Neural cell (in vitro differentiated cells): Measurements from ENCODE around the gene TENM3. TPM values are rescaled to one million over a fixed set of nuclear protein-coding genes. Genes with fewer than 3 reads are reported as not detected.

Experiments used
- H2AFZ ChIP-seq: fragments of 200-600, 300-800 bp; sonication (generic), shearing (Covaris generic); 2 replicates; pipeline ENCODE4 v1.6.0; 2014; ENCODE audit warnings: low read depth, mild to moderate bottlenecking, antibody characterized with exemption, low read length, moderate library complexity
- H3F3A ChIP-seq: fragments of 200-600 bp; shearing (Covaris generic); 2 replicates; pipeline ENCODE4 v1.6.1; 2016; ENCODE audit warnings: mild to moderate bottlenecking, moderate library complexity, mixed read lengths, antibody characterized with exemption, low read length; ENCODE audit not compliant: insufficient read depth, poor library complexity, severe bottlenecking
- H3K27ac ChIP-seq: fragments of 200-600, 300-800 bp; sonication (generic), shearing (Covaris generic); 2 replicates; pipeline ENCODE4 v1.5.1; 2014; ENCODE audit warnings: mild to moderate bottlenecking, low read length, moderate library complexity
- H3K27me3 ChIP-seq: fragments of 300-800, 200-600 bp; sonication (generic), shearing (Covaris generic); 2 replicates; pipeline ENCODE4 v1.6.0; 2014; ENCODE audit warnings: mild to moderate bottlenecking, low read depth, low read length, moderate library complexity; ENCODE audit not compliant: insufficient read depth
- H3K36me3 ChIP-seq: fragments of 300-800, 200-600 bp; sonication (generic), shearing (Covaris generic); 2 replicates; pipeline ENCODE4 v1.5.1; 2014; ENCODE audit warnings: mild to moderate bottlenecking, antibody characterized with exemption, low read length, moderate library complexity; ENCODE audit not compliant: insufficient read depth
- H3K4me2 ChIP-seq: fragments of 300-800, 200-600 bp; sonication (generic), shearing (Covaris generic); 2 replicates; pipeline ENCODE4 v1.6.0; 2014; ENCODE audit warnings: mild to moderate bottlenecking, low read length
- H3K4me3 ChIP-seq: fragments of 300-800, 200-600 bp; sonication (generic), shearing (Covaris generic); 2 replicates; pipeline ENCODE4 v1.5.1; 2014; ENCODE audit warnings: mild to moderate bottlenecking, low read length, moderate library complexity
- H3K79me2 ChIP-seq: fragments of 200-600 bp; shearing (Covaris generic); replicated peaks from 2 replicates; pipeline ENCODE4 v1.6.0; 2014; ENCODE audit warnings: mild to moderate bottlenecking, low read length, moderate library complexity; ENCODE audit not compliant: insufficient read depth
- H3K9ac ChIP-seq: fragments of 300-800, 200-600 bp; sonication (generic), shearing (Covaris generic); 2 replicates; pipeline ENCODE4 v1.6.1; 2016; ENCODE audit warnings: mild to moderate bottlenecking, low read length, mixed read lengths
- H3K9me2 ChIP-seq: fragments of 200-600 bp; shearing (Covaris generic); 2 replicates; pipeline ENCODE4 v1.6.1; 2016; ENCODE audit warnings: mild to moderate bottlenecking, low read length, mixed read lengths; ENCODE audit not compliant: insufficient read depth
- H3K9me3 ChIP-seq: fragments of 200-600, 300-800 bp; sonication (generic), shearing (Covaris generic); 2 replicates; pipeline ENCODE4 v1.6.1; 2016; ENCODE audit warnings: mild to moderate bottlenecking, mixed run types, low read length, moderate library complexity, mixed read lengths
- H4K20me1 ChIP-seq: fragments of 200-600 bp; shearing (Covaris generic); 2 replicates; pipeline ENCODE4 v1.6.1; 2016; ENCODE audit warnings: mild to moderate bottlenecking, mixed run types; ENCODE audit not compliant: insufficient read depth
- EP300 ChIP-seq: fragments of 450-650 bp; conservative IDR thresholded peaks from 2 replicates; pipeline ENCODE4 v1.6.1; 2014; ENCODE audit warnings: antibody characterized with exemption, mild to moderate bottlenecking, moderate library complexity; ENCODE audit not compliant: poor library complexity, severe bottlenecking
- EZH2 ChIP-seq: fragments of 200-600, 300-800 bp; shearing (Covaris generic), sonication (generic); IDR thresholded peaks from 2 replicates; pipeline ENCODE4 v1.6.1; 2014; ENCODE audit warnings: antibody characterized with exemption, low read length, borderline replicate concordance, mild to moderate bottlenecking; ENCODE audit not compliant: insufficient read depth, poor library complexity, severe bottlenecking
- MXI1 ChIP-seq: fragments of 450-650 bp; conservative IDR thresholded peaks from 2 replicates; pipeline ENCODE4 v1.6.1; 2014; ENCODE audit warnings: antibody characterized with exemption, mild to moderate bottlenecking; ENCODE audit not compliant: poor library complexity, severe bottlenecking
- POLR2AphosphoS5 ChIP-seq: IDR thresholded peaks from 2 replicates; pipeline ENCODE4 v1.6.1; 2012
- RAD21 ChIP-seq: fragments of 450-650 bp; conservative IDR thresholded peaks from 2 replicates; pipeline ENCODE4 v1.6.1; 2014; ENCODE audit warnings: antibody characterized with exemption, mild to moderate bottlenecking, moderate library complexity
- SMC3 ChIP-seq: fragments of 450-650 bp; conservative IDR thresholded peaks from 2 replicates; pipeline ENCODE4 v1.6.1; 2014; ENCODE audit warnings: antibody characterized with exemption, mild to moderate bottlenecking, moderate library complexity; ENCODE audit not compliant: poor library complexity
- TAF1 ChIP-seq: IDR thresholded peaks from 2 replicates; pipeline ENCODE4 v1.6.1; 2012; ENCODE audit warnings: low read depth
- polyA plus RNA-seq: library from polyadenylated mRNA; depleted of rRNA; stranded (reverse); fragments of >200 nt; gene quantifications from 2 replicates; pipeline ENCODE4 v1.2.3, GENCODE V29; 2014
- TF ChIP-seq, protein P1 (sequence below): IDR thresholded peaks from 2 replicates; pipeline ENCODE4 v1.6.1; 2012; ENCODE audit warnings: borderline replicate concordance
- TF ChIP-seq, protein P2 (sequence below): fragments of 450-650 bp; IDR thresholded peaks from 2 replicates; pipeline ENCODE4 v1.5.1; 2014; ENCODE audit warnings: antibody characterized with exemption, mild to moderate bottlenecking, moderate library complexity; ENCODE audit not compliant: poor library complexity, severe bottlenecking

Gene TENM3
- polyA plus RNA-seq, 1 donor from 2014 or later = 7.3 TPM

DNA sequence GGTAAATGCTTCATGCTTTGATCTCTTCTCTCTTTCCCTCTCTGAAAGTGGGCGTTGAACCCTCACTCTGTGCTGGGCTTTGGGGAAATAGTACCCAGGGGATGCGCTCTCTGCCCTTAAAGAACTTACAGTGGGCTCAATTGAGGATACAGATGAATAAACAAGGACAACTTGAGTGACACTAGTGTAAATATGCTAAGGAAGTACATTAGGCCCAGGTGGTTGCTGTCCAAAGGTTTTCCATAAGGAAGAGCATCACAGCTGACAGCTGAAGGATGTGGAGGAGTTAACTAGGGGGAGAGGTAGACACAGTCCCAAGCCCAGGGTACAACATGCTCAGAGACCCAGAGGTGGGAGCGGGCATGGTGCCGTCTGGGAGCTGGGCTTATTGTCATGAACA, 49.4 kb downstream of the TENM3 start:
- Histone ChIP-seq H3K9ac (no peak overlapping the region), H3K4me3 (no peak overlapping the region), H3K36me3 (no peaks in the 10 kb centered on the region), H4K20me1 (no peaks in the 10 kb centered on the region), H3K79me2 (no peaks in the 10 kb centered on the region), H2AFZ (no peak overlapping the region), H3F3A (no peaks in the 10 kb centered on the region), H3K4me2 (no peak overlapping the region), H3K27me3 (no peaks in the 10 kb centered on the region), H3K27ac (no peak overlapping the region), H3K9me3 (no peaks in the 10 kb centered on the region), H3K9me2 (no peaks in the 10 kb centered on the region)
- TF ChIP-seq TAF1 (no peak), POLR2AphosphoS5 (no peak), EZH2 (no peak), SMC3 (no peak), RAD21 (no peak), EP300 (no peak), MXI1 (no peak)
- TF ChIP-seq, protein P1, sequence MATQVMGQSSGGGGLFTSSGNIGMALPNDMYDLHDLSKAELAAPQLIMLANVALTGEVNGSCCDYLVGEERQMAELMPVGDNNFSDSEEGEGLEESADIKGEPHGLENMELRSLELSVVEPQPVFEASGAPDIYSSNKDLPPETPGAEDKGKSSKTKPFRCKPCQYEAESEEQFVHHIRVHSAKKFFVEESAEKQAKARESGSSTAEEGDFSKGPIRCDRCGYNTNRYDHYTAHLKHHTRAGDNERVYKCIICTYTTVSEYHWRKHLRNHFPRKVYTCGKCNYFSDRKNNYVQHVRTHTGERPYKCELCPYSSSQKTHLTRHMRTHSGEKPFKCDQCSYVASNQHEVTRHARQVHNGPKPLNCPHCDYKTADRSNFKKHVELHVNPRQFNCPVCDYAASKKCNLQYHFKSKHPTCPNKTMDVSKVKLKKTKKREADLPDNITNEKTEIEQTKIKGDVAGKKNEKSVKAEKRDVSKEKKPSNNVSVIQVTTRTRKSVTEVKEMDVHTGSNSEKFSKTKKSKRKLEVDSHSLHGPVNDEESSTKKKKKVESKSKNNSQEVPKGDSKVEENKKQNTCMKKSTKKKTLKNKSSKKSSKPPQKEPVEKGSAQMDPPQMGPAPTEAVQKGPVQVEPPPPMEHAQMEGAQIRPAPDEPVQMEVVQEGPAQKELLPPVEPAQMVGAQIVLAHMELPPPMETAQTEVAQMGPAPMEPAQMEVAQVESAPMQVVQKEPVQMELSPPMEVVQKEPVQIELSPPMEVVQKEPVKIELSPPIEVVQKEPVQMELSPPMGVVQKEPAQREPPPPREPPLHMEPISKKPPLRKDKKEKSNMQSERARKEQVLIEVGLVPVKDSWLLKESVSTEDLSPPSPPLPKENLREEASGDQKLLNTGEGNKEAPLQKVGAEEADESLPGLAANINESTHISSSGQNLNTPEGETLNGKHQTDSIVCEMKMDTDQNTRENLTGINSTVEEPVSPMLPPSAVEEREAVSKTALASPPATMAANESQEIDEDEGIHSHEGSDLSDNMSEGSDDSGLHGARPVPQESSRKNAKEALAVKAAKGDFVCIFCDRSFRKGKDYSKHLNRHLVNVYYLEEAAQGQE = no peak
- TF ChIP-seq, protein P2, sequence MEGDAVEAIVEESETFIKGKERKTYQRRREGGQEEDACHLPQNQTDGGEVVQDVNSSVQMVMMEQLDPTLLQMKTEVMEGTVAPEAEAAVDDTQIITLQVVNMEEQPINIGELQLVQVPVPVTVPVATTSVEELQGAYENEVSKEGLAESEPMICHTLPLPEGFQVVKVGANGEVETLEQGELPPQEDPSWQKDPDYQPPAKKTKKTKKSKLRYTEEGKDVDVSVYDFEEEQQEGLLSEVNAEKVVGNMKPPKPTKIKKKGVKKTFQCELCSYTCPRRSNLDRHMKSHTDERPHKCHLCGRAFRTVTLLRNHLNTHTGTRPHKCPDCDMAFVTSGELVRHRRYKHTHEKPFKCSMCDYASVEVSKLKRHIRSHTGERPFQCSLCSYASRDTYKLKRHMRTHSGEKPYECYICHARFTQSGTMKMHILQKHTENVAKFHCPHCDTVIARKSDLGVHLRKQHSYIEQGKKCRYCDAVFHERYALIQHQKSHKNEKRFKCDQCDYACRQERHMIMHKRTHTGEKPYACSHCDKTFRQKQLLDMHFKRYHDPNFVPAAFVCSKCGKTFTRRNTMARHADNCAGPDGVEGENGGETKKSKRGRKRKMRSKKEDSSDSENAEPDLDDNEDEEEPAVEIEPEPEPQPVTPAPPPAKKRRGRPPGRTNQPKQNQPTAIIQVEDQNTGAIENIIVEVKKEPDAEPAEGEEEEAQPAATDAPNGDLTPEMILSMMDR = no peak

DNA sequence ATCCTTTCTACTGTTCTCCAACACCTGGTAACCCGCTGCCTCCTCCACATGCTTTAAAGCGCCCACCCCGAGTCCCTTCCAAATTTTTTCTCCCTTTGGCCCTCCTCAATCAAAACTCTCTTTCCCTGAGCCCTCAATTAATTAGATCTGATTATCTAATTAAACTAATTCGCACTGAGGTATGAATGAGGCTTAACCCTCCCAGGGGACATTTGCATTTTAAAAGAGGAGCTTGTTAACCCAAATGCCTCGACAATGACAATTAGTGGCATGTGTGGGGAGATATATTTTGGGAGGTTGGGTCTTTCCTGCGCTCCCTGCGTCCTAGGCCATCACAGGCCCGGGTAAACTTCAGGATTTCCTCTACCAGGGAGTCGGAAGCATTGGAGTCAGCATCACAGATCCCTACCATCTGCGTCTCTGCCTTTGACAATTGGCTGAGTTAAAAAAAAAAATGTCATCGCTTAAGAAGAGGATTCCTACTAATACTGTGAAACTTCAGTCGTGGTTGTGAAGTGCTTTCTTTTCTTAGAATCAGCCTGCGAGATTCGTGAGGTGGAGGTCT, 50.6 kb downstream of the TENM3 start:
- Histone ChIP-seq H3K9ac (no peak overlapping the region), H3K4me2 (no peak overlapping the region), H3K79me2 (no peaks in the 10 kb centered on the region), H4K20me1 (no peaks in the 10 kb centered on the region), H3K4me3 (no peak overlapping the region), H3K27ac (no peak overlapping the region), H3K9me3 (no peaks in the 10 kb centered on the region), H3K36me3 (no peaks in the 10 kb centered on the region), H3K9me2 (no peaks in the 10 kb centered on the region), H2AFZ (no peak overlapping the region), H3K27me3 (no peaks in the 10 kb centered on the region), H3F3A (no peaks in the 10 kb centered on the region)
- no peak for TF ChIP-seq SMC3
- TF ChIP-seq MXI1 = no peak
- TF ChIP-seq POLR2AphosphoS5 = no peak
- no peak for TF ChIP-seq TAF1
- no peak for TF ChIP-seq RAD21
- TF ChIP-seq, protein P2 = no peak
- TF ChIP-seq, protein P1 = no peak
- no peak for TF ChIP-seq EZH2
- no peak for TF ChIP-seq EP300
